Caco-2 (cell line): ENCODE data around the gene NODAL. TPM values are rescaled to one million over a fixed set of nuclear protein-coding genes. Genes with fewer than 3 reads are reported as not detected.
A peak's percentile ranks its signal among the peaks of the same experiment; 100 is the strongest.

Experiments
- BruUV-seq: library from RNA; stranded (reverse); fragments of 400-500 nt; replicated peaks from 2 replicates; lab custom pipeline; 2021; lab: Mats Ljungman, UMichigan
- CTCF ChIA-PET: fragments of 300-600 bp; sonication (Branson Sonifier 250); formaldehyde crosslinking; loops from one replicate; lab custom pipeline; 2022; ENCODE audit warnings: antibody characterized with exemption; lab: Charles Lee
- POLR2A ChIA-PET: fragments of 300-600 bp; sonication (Branson Sonifier 250); formaldehyde crosslinking; loops from one replicate; lab custom pipeline; 2022; ENCODE audit warnings: antibody characterized with exemption; lab: Charles Lee
- DNase-seq, 2 experiments: peaks; one replicate each; pipeline versions ENCODE4 v3.0.0 to v3.0.0-alpha.2; 2020 to 2022
- H3K27me3 ChIP-seq: replicated peaks from 2 replicates; pipeline ENCODE4 v1.6.0; 2011; ENCODE audit warnings: low read length; ENCODE audit not compliant: control insufficient read depth, insufficient read depth
- H3K36me3 ChIP-seq: 2 replicates; pipeline ENCODE4 v1.5.1; 2011; ENCODE audit warnings: low read length; ENCODE audit not compliant: control insufficient read depth, insufficient read depth
- H3K4me1 ChIP-seq: fragments of 250-450 bp; sonication (Bioruptor Pico); 2 replicates; pipeline ENCODE4 v1.5.1; 2020; ENCODE audit warnings: mild to moderate bottlenecking
- H3K4me3 ChIP-seq: 2 replicates; pipeline ENCODE4 v1.5.1; 2011; ENCODE audit warnings: low read depth, mild to moderate bottlenecking, control low read depth, low read length
- H3K9me3 ChIP-seq: fragments of 250-450 bp; sonication (Bioruptor Pico); 2 replicates; pipeline ENCODE4 v1.5.1; 2020; ENCODE audit warnings: mild to moderate bottlenecking, moderate library complexity
- H3K27ac Mint-ChIP-seq: one replicate; pipeline ENCODE4 v1.8.0; 2022; ENCODE audit warnings: mixed read lengths; ENCODE audit not compliant: unreplicated experiment
- H3K27me3 Mint-ChIP-seq: one replicate; pipeline ENCODE4 v1.8.0; 2022; ENCODE audit warnings: mixed read lengths; ENCODE audit not compliant: insufficient read depth, unreplicated experiment
- H3K36me3 Mint-ChIP-seq: one replicate; pipeline ENCODE4 v1.8.0; 2022; ENCODE audit warnings: mild to moderate bottlenecking, mixed read lengths; ENCODE audit not compliant: insufficient read depth, unreplicated experiment
- H3K4me1 Mint-ChIP-seq: one replicate; pipeline ENCODE4 v1.8.0; 2022; ENCODE audit warnings: low read depth, mixed read lengths; ENCODE audit not compliant: unreplicated experiment
- H3K4me3 Mint-ChIP-seq: one replicate; pipeline ENCODE4 v1.8.0; 2022; ENCODE audit warnings: mild to moderate bottlenecking, moderate library complexity, mixed read lengths; ENCODE audit not compliant: unreplicated experiment
- H3K9me3 Mint-ChIP-seq: one replicate; pipeline ENCODE4 v1.8.0; 2022; ENCODE audit warnings: mixed read lengths; ENCODE audit not compliant: unreplicated experiment
- CTCF ChIP-seq, 2 experiments: fragments of 200-600 bp in 1 of 2; IDR thresholded peaks; 1 replicate in 1 of 2; 2 replicates in 1 of 2; pipeline versions ENCODE4 v1.5.1 to v1.8.0; 2011 to 2022; ENCODE audit warnings: antibody characterized with exemption in 1 of 2, control low read depth in 1 of 2, inconsistent platforms in 1 of 2, low read depth in 1 of 2, low read length in 1 of 2, mild to moderate bottlenecking in 1 of 2, moderate library complexity in 1 of 2; ENCODE audit not compliant: insufficient read depth in 1 of 2, severe bottlenecking in 1 of 2, unreplicated experiment in 1 of 2
- intact Hi-C: fragments of 100-400 bp; cut with micrococcal nuclease; formaldehyde crosslinking; loops from one replicate; pipeline ENCODE4 v1.10.0; 2022; ENCODE audit not compliant: unreplicated experiment
- total RNA-seq: library from RNA; stranded (reverse); gene quantifications from 2 replicates; pipeline ENCODE4 v1.2.3, GENCODE V29; 2022

The NODAL gene
- total RNA-seq, 1 experiment from 2014 or later: 0.59 TPM

- no TSS peak for BruUV-seq
- intact Hi-C loops: no loop called here
- no peak for DNase-seq
- TF ChIP-seq CTCF (IDR thresholded peaks at IDR 0.05; ENCODE audit: insufficient read depth in 1 of 2, low read depth in 1 of 2, low read length in 1 of 2, severe bottlenecking in 1 of 2, unreplicated experiment in 1 of 2): no peak
- H3K27me3 ChIP-seq: no peaks in the 10 kb centered on the region
- Mint-ChIP-seq H3K36me3 (peaks cover 65% of the 10 kb centered on the region), H3K4me3 (no peak overlapping the region), H3K4me1 (peaks cover 63% of the 10 kb centered on the region), H3K27ac (peak overlapping the region; percentile 12), H3K27me3 (no peaks in the 10 kb centered on the region), H3K9me3 (no peaks in the 10 kb centered on the region)
- peaks cover 4% of the 10 kb centered on the region for H3K36me3 ChIP-seq
- H3K4me3 ChIP-seq: no peak overlapping the region
- H3K9me3 ChIP-seq: no peaks in the 10 kb centered on the region
- POLR2A ChIA-PET: no interaction called here
- H3K4me1 ChIP-seq: peaks cover 24% of the 10 kb centered on the region
- CTCF ChIA-PET: interaction anchor here (0.8 to 1.7 kb wide), 2 partner anchors 9 to 188 kb away, joined by 3 to 4 read pairs; no protein-coding TSS in a partner anchor
Observed at GRCh38 chr10:70409772-70410171, 31.7 kb downstream of the NODAL start.

GRCh38 chr10:70405037-70405824 is 36.2 kb downstream of the NODAL start:
- peak overlapping the region; percentile 91 for H3K27ac Mint-ChIP-seq
- H3K4me1 ChIP-seq: peaks cover 15% of the 10 kb centered on the region
- no peaks in the 10 kb centered on the region for H3K9me3 Mint-ChIP-seq
- no peak for TF ChIP-seq CTCF (IDR thresholded peaks at IDR 0.05; ENCODE audit: insufficient read depth in 1 of 2, low read depth in 1 of 2, low read length in 1 of 2, severe bottlenecking in 1 of 2, unreplicated experiment in 1 of 2)
- ChIA-PET POLR2A (interaction anchor here (0.6 to 3.2 kb wide), 18 partner anchors 8 to 502 kb away, joined by 3 to 39 read pairs (median 5); partner anchors contain the start of genes LRRC20, PPA1, SAR1A and TYSND1), CTCF (interaction anchor here (0.6 to 2.7 kb wide), 16 partner anchors 18 to 1183 kb away, joined by 3 to 21 read pairs (median 6); partner anchors contain the start of genes LRRC20 and TYSND1)
- peaks cover 55% of the 10 kb centered on the region for H3K36me3 Mint-ChIP-seq
- peaks cover 54% of the 10 kb centered on the region for H3K4me1 Mint-ChIP-seq
- DNase-seq: peak; percentile 81 to 84
- peak overlapping the region; percentile 95 for H3K4me3 Mint-ChIP-seq
- H3K36me3 ChIP-seq: peaks cover 4% of the 10 kb centered on the region
- H3K27me3 ChIP-seq: no peaks in the 10 kb centered on the region
- TSS peak; percentile 46 for BruUV-seq
- intact Hi-C loops: no loop called here
- H3K9me3 ChIP-seq: no peaks in the 10 kb centered on the region
- H3K4me3 ChIP-seq: peak overlapping the region; percentile 99
- no peaks in the 10 kb centered on the region for H3K27me3 Mint-ChIP-seq

GRCh38 chr10:70404787-70405036 is 36.8 kb downstream of the NODAL start:
- TF ChIP-seq CTCF (IDR thresholded peaks at IDR 0.05; ENCODE audit: insufficient read depth in 1 of 2, low read depth in 1 of 2, low read length in 1 of 2, severe bottlenecking in 1 of 2, unreplicated experiment in 1 of 2): no peak
- peak overlapping the region; percentile 95 for H3K4me3 Mint-ChIP-seq
- Histone ChIP-seq H3K9me3 (no peaks in the 10 kb centered on the region), H3K36me3 (peaks cover 4% of the 10 kb centered on the region), H3K4me1 (peaks cover 15% of the 10 kb centered on the region), H3K27me3 (no peaks in the 10 kb centered on the region), H3K4me3 (peak overlapping the region; percentile 99)
- POLR2A ChIA-PET: interaction anchor here (0.7 to 3.2 kb wide), 12 partner anchors 11 to 258 kb away, joined by 3 to 39 read pairs (median 12); partner anchors contain the start of genes LRRC20, PPA1, SAR1A and TYSND1
- H3K27ac Mint-ChIP-seq: peak overlapping the region; percentile 91
- intact Hi-C loops: loop anchor here (1.0 kb wide), 1 partner anchor 42 kb away; no protein-coding TSS in a partner anchor
- CTCF ChIA-PET: interaction anchor here (0.6 to 2.7 kb wide), 13 partner anchors 8 to 898 kb away, joined by 3 to 21 read pairs (median 8); partner anchors contain the start of gene TYSND1
- no peaks in the 10 kb centered on the region for H3K27me3 Mint-ChIP-seq
- H3K36me3 Mint-ChIP-seq: peaks cover 49% of the 10 kb centered on the region
- H3K9me3 Mint-ChIP-seq: no peaks in the 10 kb centered on the region
- BruUV-seq: TSS peak; percentile 69
- no peak for DNase-seq
- H3K4me1 Mint-ChIP-seq: peaks cover 50% of the 10 kb centered on the region
